HPDE6-E6E7 (cell line): ENCODE measurements around the gene PRRT1B.
A peak's percentile ranks its signal among the peaks of the same experiment; 100 is the strongest.
"Not testable (repeated sequence)": the region's sequence is repeated elsewhere in the genome, so short reads cannot be mapped to it uniquely, and the experiment has no call there.

ENCODE experiments used
- DNase-seq: peaks from one replicate; pipeline ENCODE4 v3.0.0; 2011; ENCODE audit warnings: missing footprints; ENCODE audit errors: extremely low spot score

Gene PRRT1B

DNA sequence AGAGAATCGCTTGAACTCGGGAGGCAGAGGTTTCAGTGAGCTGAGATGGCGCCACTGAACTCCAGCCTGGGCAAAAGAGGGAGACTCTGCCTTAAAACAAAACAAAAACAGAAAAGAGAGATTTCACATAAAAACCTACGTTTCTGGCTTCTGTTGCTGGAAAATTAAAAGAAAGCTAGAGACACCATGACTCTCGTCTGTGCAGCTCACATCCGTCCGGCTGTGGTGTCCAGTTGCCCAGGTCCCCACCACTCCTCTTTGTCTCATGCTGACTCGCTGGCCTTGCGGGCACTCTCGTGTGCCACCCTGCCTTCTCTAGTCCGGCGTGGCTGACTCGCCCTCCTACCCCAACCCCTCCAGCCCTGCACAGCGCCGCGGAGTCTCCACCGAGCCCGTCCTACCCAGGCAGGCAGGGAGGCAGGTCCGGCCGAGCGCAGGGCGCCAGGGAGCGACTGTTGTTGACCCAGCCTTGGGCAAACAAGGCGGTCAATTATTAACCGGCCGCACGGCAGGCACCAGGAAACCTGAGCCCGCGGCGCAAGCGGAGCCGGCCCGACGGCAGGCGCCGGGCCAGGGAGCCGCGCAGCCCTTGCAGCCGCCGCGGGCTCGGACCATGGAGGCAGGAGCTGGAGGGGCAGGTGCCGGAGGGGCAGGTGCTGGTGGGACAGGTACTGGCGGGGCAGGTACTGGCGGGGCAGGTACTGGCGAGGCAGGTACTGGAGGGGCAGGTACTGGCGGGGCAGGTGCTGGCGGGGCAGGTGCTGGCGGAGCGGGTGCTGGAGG, at the start of gene PRRT1B:
Gene PRRT1B, plus strand, starts transcription at position 521 of the 783 bp plus-strand sequence. Its CDS starts 93 bp downstream, at position 614.
- no peak for DNase-seq

DNA sequence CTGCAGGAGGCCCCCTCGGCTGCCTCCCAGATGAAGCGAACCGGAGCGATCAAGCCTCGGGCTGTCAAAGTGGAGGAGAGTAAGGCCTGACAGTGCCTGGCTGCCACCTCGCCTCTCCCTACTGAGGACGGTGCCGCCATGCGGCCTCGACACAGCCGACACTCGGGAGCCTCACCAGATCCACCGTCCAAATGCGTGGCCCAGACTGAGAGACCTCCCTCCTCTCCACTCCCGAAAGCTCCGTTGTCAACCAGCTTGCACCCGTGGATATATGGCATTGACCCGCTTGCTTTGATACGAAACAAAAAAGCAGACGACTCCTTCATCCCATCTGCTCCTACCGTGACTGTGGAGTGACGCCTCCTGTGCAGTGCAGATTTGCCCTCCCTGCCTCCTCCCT, 49.5 kb upstream of the PRRT1B start:
- DNase-seq, result no peak

DNA sequence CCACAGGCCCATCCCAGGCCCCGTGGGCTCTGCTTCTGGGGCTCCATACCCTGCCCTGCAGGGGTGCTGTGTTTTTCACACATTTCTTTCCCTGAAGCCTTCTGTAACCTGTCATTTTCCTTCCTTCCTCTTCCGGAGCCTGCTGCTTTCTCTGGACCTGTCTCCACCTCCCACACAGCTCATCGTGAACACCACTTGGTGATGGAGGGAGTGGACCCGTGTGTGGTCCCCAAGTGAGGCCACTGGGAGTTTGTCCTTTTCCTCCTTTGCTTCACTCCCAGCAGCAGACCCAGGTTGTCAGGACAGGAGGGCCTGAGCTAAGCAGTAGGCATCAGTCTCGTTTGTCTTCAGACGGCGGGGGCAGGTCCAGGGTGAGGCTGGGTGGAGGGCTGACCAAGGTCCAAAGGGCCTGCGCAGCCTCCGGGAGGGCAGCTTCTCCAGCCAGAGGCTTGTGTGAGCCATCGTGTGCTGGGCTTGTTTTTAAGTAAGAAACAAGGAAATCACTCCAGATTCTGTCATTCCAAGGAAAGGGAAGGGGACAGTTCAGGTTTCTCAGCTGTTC, 48.4 kb upstream of the PRRT1B start:
- DNase-seq, result no peak

DNA sequence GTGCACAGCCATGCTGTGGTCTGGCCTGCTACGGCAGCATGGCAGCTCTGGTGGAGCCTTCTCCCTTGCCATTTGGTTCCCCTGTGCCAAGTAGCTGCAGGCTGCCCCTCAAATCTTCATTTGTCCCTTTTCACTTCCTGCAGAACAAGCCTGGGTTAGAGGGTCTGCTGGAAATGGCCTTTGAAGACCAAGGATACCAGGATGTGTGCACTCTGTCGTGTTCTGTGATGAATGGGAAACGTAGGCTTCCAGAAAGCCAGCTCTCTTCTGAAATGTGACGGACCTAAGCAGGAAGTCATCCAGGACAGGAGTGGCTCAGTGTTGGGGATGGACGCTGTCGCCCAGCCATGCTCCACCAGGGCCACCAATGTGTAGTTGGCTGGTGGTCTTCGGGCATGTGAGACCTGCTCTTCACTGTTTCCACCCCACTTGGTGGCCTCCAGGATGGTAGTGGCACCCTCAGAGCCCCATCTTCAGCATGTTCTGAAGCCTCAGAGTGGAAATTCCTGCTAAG, 46.0 kb upstream of the PRRT1B start:
- no peak for DNase-seq

DNA sequence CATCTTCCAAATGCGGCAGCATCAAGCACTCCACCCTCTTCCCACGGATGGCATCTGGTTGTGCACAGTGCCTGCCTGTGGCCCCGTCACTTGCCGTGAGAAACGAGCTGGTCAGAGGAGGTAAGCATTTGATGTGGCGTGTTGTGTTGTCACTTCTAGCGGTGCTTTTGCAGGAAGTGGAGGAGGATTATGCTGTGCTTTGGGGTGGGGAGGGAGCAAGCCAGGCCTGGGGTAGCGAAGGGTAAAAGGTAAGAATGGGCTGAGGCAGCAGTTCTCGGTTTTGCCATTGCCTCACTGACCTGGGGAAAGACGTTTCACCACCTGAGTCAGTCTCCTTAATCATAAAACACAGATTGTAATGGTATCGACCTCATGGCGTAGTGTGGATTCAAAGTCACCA, 44.9 kb upstream of the PRRT1B start:
- DNase-seq, result no peak

DNA sequence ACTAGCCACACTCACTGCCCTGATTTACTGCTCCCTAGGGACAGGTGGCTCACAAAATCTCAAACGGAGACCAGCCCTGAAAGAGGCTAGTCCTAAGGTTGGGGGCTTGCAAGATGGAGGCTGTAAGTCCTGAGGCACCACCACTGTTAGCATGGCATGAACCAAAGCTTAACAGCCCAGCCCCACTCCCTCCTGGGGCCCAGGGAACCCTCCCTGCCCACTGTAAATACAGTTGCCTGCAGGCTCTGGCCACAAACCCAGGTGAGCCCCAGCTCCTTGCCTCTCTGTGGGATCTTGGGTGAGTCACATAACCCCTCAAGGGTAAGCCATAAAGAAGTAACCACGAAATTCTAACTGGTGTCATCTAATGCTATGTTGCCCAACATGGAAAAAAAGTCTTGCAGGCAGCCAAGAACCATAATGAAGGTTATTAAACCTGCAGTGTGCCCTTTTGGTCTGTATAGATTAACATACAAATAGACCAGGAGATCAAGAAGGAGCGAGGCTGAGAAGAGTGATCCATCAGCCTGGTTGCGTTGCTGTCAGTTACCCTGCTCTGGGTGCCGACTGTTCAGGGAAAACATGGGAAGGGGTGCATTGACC, 44.3 kb upstream of the PRRT1B start:
- DNase-seq, result peak; percentile 42

DNA sequence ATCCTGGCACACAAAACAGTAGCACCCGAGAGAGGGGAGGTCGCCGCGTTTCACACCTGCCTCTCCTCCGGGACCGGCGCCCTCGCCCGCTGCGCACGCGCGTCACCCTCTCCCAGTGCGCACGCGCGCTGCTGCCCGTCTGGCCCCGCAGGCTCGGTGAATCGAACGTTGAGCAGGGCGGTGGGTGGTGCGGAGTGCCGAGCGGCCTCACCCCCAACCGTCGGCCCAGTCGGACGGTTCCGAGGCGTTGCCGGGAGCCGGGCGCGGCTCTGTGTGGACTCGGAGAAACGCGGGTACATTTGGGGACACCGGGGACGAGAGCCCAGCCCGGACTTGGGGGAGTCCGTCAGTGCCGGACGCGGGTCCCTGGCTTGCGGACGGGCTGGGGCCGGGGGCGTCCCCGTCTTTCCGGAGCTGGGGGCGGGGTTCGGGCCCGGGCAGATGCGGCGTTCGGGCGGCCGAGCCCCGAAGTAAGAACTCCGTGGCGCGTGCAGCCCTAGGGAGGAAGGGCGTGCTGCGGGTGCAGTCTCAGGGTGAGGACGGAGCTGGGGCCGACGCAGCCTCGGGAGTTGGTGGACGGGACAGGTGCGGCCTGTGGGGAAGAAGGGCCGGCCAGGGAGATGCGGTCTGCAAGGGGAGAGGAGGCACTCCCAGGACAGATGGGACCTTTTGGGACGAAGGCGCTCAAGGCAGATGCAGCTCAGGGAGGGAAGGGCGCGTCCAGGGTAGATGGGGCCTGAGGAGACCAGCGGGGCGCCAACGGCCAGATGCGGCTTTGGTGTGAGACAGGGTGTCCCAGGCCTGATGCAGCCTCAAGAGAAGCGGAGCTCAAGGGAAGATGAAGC, 42.3 kb upstream of the PRRT1B start, which contains the start of gene POMT1:
Gene POMT1, plus strand, starts transcription at position 138 of the 845 bp plus-strand sequence. CDS start 1,301 bp downstream, outside the sequence.
- DNase-seq, result peak; percentile 94

DNA sequence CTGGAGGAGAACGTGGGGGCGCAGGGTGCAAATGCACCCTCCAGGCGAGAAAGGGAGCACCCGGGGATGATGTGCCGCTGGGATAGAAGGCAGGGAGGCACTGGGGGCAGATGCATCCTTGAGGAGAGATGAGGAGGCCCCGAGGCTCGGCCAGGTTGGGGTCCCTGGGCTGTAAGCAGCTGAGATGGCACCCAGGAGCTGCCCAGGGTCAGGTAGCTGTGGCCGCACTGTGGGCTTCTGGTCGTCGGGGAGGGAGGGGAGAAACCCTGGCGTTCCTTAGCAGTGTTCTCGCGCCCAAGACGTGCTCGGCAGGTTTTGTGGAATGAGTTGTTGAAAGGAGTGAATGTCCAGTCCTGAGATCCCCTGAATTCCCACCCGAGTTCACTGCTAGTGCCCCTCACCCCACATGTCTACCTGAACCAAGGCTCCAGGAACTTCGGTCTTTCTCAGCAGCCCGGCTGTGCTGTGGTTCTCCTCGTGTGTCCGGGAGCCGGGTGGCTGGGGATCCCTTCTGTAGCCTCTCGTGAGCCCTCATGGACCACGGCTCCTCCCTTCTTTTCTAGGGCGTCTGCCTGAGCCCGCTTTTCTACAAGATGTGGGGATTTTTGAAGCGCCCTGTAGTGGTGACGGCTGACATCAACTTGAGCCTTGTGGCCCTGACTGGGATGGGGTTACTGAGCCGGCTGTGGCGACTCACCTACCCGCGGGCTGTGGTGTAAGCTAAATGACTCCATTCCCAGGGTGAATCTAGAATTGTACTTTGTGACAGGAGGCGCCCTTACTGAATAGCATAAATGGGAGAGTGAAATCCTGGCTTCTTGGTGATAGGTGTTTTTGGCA, 41.5 kb upstream of the PRRT1B start:
- peak; percentile 67 for DNase-seq

DNA sequence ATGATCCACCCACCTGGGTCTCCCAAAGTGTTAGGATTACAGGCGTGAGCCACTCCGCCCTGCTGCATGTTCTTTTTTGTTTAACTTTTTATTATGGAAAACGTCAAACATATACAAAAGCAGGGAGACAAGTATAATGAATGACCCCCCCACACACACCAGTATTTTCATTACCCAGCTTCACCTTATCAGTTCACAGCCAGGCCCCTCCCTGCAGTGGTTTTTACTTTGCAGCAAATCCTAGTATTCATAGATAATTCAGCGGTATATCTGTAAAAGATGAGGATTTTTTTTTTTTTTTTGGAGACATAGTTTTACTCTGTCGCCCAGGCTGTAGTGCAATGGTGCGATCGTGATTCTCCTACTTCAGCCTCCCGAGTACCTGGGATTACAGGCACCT, 40.3 kb upstream of the PRRT1B start:
- no peak for DNase-seq

DNA sequence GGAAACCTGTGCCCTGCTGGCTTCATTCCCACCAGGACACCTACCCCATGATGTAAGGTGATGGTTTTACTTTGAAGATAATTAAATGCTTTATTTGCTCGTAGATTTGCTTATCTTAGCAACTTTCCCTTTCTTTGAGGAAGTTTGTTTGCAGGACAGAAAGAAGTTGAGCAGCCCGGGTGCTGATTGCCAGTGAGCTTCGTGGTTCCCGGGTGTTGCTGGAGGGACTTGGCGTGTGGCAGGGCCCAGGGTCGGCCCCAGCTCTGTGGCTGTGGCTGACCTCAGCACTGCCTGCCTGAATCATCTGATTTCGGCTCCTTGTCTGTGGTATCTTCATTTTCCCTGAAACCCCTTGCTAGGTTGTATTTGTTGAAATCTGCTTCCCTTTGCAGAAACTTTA, 33.9 kb upstream of the PRRT1B start:
- DNase-seq, result no peak

DNA sequence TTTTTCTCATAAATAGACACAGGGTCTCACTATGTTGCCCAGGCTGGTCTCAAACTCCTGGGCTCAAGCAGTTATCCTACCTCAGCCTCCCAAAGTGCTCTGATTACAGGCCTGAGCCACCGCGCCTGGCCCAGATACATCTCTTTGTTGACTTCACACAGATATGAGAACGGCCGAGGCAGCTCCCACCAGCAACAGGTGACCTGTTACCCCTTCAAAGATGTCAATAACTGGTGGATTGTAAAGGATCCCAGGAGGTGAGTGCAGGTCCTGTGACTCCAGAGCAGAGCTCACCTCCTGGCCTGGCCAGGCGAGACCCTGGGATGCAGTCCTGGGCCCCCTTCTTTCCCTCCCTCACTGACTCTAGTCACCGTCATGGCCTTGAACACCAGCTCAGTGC, 33.4 kb upstream of the PRRT1B start:
- DNase-seq, result no peak

DNA sequence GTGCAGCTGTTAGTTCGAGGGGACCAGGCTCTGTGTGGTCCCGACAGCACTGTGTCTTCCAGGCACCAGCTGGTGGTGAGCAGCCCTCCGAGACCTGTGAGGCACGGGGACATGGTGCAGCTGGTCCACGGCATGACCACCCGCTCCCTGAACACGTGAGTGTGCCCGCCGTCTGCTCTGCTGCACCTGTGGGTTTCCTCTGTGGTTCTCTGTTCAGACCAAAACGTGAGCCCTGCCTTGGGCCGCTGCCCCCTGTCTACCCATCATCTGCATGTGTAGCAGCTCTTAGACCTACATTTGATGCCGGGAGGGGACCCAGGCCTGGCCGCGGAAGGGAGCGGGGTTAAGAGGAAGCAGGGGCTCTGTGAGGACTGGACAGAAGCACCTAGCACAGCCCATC, 32.1 kb upstream of the PRRT1B start:
- no peak for DNase-seq

DNA sequence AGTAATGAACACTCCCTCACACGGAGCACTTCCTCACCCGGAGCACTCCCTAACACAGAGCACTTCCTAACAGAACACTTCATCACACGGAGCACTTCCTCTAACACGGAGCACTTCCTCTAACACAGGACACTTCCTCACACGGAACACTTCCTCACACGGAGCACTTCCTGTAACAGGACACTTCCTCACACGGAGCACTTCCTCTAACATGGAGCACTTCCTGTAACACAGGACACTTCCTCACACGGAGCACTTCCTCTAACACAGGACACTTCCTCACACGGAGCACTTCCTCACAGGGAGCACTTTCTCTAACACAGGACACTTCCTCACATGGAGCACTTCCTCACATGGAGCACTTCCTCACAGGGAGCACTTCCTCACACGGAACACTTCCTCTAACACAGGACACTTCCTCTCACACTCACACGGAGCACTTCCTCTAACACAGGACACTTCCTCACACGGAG, 29.7 kb upstream of the PRRT1B start:
- not testable (repeated sequence) for DNase-seq

DNA sequence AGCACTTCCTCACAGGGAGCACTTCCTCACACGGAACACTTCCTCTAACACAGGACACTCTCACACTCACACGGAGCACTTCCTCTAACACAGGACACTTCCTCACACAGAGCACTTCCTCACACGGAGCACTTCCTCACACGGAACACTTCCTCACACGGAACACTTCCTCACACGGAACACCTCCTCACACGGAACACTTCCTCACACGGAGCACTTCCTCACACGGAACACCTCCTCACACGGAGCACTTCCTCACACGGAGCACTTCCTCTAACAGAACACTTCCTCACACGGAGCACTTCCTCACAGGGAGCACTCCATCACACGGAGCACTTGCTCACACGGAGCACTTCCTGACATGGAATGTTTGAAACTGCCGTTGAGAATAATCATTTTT, 29.2 kb upstream of the PRRT1B start:
- no peak for DNase-seq

DNA sequence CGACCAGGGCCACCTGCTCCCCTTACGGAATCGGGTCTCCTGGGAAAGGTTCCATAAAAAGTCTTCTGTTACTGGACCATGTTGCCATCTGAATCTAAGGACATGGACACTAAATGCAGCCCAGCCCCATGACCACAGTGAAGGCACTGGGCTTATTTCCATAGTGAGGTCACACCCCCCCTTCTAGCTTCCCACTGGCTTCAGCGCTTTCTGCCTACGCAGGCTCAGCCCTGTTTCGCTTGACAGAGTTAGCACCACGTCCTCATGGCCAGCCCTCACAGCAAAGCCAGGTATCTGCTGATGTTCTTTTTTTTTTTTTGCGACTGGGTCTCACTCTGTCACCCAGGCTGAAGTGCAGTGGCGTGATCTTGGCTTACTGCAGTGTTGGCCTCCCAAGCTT, 28.4 kb upstream of the PRRT1B start:
- no peak for DNase-seq

DNA sequence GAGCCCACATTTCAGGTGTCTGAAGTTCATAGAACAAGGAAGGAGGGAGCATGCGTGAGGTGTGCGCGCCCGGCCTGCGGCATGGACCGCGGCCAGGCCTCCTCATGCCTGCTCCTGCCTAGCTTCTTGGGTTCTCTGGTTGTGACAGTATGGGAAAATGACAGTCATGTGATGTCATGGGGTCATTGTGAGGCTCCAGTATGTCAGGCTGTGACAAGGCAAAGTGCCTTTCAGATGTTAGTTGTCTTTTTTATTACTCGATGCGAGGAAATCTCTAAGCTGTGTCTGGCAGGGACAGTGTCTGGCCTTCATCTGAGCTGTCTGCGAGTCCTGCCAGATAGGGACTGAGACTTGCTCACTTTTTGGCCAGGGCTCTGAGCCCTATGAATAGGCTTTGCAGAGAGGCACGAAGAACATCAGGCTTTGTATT, 27.5 kb upstream of the PRRT1B start:
- no peak for DNase-seq

DNA sequence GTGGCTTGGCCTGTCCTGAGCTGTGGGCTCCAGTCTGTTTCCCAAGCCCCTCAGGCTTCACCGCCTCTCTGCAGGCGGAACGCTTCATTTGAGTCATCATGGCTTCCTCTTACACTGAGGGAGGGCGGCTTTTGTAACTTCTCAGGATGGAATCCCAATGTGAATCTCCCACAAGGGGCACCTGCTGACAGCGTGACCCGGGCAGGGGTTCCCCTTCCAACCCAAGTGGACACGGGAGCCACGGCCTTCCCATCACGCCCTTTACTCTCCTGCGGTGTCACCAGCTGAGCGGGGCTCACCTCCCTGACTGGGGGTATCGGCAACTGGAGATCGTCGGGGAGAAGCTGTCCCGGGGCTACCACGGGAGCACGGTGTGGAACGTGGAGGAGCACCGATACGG, 26.8 kb upstream of the PRRT1B start:
- DNase-seq, result no peak

DNA sequence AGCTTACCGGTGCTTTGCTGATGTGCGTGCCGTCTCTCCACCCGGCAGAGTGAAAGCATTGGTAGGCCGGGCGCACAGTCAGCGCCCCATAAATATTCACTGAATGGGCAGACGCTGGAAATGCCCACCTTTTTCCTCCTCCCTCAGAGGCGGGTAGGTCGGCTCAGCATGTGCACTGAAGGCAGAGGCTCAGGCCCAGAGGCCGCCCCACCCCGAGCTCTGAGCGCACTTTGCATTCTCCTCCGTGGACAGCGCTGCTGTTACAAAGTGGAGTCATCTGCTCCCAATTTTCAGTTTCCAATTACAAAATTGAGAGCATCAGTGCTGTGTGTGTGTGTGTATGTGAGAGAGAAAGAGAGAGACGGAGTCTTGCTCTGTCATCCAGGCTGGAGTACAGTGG, 24.8 kb upstream of the PRRT1B start:
- DNase-seq, result no peak

DNA sequence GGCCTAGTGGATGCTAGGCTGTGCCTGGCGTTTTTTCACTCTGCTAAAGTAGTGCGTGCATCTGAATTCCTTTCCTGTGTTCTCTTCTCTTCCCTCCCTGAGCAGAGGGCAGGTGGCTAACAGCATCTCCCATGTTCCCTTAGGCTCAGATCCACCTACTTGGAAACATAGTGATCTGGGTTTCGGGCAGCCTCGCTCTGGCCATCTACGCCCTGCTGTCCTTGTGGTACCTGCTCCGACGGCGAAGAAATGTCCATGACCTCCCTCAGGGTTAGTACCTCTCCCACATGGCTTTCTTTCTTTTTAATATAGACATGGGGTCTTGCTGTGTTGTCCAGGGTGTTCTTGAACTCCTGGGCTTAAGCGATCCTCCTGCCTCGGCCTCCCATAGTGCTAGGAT, 24.1 kb upstream of the PRRT1B start:
- no peak for DNase-seq

DNA sequence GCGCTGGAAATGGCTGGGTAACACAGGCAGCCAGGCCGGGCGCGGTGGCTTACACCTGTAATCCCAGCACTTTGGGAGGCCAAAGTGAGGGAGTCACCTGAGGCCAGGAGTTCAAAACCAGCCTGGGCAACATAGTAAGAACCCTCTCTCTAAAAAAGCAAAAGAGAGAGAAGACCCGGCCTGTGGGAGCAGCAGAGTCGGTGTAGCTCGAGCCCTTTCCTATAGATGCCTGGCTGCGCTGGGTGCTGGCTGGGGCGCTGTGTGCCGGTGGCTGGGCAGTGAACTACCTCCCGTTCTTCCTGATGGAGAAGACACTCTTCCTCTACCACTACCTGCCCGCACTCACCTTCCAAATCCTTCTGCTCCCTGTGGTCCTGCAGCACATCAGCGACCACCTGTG, 23.5 kb upstream of the PRRT1B start:
- DNase-seq, result no peak
